ENCODE measurements around the gene KIAA0586. TPM values are rescaled to one million over a fixed set of nuclear protein-coding genes. Genes with fewer than 3 reads are reported as not detected.

Gene KIAA0586
- total and polyA plus RNA-seq, 7 donors = 2.5 to 14.2 (median 6.2) TPM

- peaks cover 0 to 92% of the 10 kb centered on the region in 2 donors for H3K36me3 ChIP-seq (ENCODE audit: insufficient read depth in 1 of 2, low read depth in 1 of 2)
These were observed 35.6 kb downstream of the KIAA0586 start for GRCh38 chr14:58463147-58463546.

GRCh38 chr14:58464652-58465051 lies 37.1 kb downstream of the KIAA0586 start:
- no peaks in the 10 kb centered on the region for H3K27me3 ChIP-seq (ENCODE audit: insufficient read depth in 3 of 3, low read length in 2 of 3)
- WGBS, 3 donors = 96% methylated on average over 8 of the region's 8 CpGs
- TF ChIP-seq CTCF (IDR thresholded peaks at IDR 0.05) = no peak
- H3K36me3 ChIP-seq (ENCODE audit: insufficient read depth in 1 of 2, low read depth in 1 of 2) = peaks cover 2 to 90% of the 10 kb centered on the region in 2 donors
- no peaks in the 10 kb centered on the region for H3K4me1 ChIP-seq
- H3K4me3 ChIP-seq = no peak overlapping the region
- DNase-seq (no peak), ATAC-seq (no peak)
- H3K27ac ChIP-seq = no peak overlapping the region
- intact Hi-C loops (cut with DNase I) = no loop called here
- H3K9me3 ChIP-seq = no peaks in the 10 kb centered on the region

More at GRCh38 chr14:58463147-58463546, 35.6 kb downstream of the KIAA0586 start:
- DNase-seq (no peak), ATAC-seq (no peak)
- intact Hi-C loops (cut with DNase I) = no loop called here
- H3K4me1 ChIP-seq = no peaks in the 10 kb centered on the region
- WGBS, 3 donors = 92 to 97% (median 97%) methylated on average over 2 of the region's 2 CpGs
- H3K27ac ChIP-seq = no peak overlapping the region
- H3K27me3 ChIP-seq (ENCODE audit: insufficient read depth in 3 of 3, low read length in 2 of 3) = no peaks in the 10 kb centered on the region
- no peak for TF ChIP-seq CTCF (IDR thresholded peaks at IDR 0.05)
- no peak overlapping the region for H3K4me3 ChIP-seq
- no peaks in the 10 kb centered on the region for H3K9me3 ChIP-seq

- ATAC-seq (no peak), DNase-seq (no peak)
- intact Hi-C loops (cut with DNase I) = no loop called here
- 89 to 93% (median 90%) methylated on average over 2 of the region's 2 CpGs for WGBS, 3 donors
- TF ChIP-seq CTCF (IDR thresholded peaks at IDR 0.05) = no peak
- Histone ChIP-seq H3K27ac (no peak overlapping the region), H3K27me3 (ENCODE audit: insufficient read depth in 3 of 3, low read length in 2 of 3) (no peaks in the 10 kb centered on the region), H3K9me3 (no peaks in the 10 kb centered on the region), H3K4me3 (no peak overlapping the region), H3K4me1 (no peaks in the 10 kb centered on the region), H3K36me3 (ENCODE audit: insufficient read depth in 1 of 2, low read depth in 1 of 2) (peaks cover 2 to 86% of the 10 kb centered on the region in 2 donors)
These were observed 37.9 kb downstream of the KIAA0586 start for GRCh38 chr14:58465421-58465820.

- WGBS, 3 donors = 88 to 100% (median 96%) methylated on average over 1 of the region's 1 CpG
- H3K27me3 ChIP-seq (ENCODE audit: insufficient read depth in 3 of 3, low read length in 2 of 3) = no peaks in the 10 kb centered on the region
- H3K4me3 ChIP-seq = no peak overlapping the region
- H3K9me3 ChIP-seq = no peaks in the 10 kb centered on the region
- no peaks in the 10 kb centered on the region for H3K4me1 ChIP-seq
- no peak for TF ChIP-seq CTCF (IDR thresholded peaks at IDR 0.05)
- H3K36me3 ChIP-seq (ENCODE audit: insufficient read depth in 1 of 2, low read depth in 1 of 2) = peaks cover 2 to 86% of the 10 kb centered on the region in 2 donors
- DNase-seq (no peak), ATAC-seq (no peak)
- intact Hi-C loops (cut with DNase I) = no loop called here
- no peak overlapping the region for H3K27ac ChIP-seq
These were observed 38.9 kb downstream of the KIAA0586 start for GRCh38 chr14:58466459-58466858.

- WGBS, 3 donors = 93 to 97% (median 96%) methylated on average over 2 of the region's 2 CpGs
- ATAC-seq (no peak), DNase-seq (no peak)
- Histone ChIP-seq H3K27me3 (ENCODE audit: insufficient read depth in 3 of 3, low read length in 2 of 3) (no peaks in the 10 kb centered on the region), H3K27ac (no peak overlapping the region), H3K36me3 (ENCODE audit: insufficient read depth in 1 of 2, low read depth in 1 of 2) (peaks cover 2 to 86% of the 10 kb centered on the region in 2 donors), H3K9me3 (no peaks in the 10 kb centered on the region), H3K4me3 (no peak overlapping the region), H3K4me1 (no peaks in the 10 kb centered on the region)
- TF ChIP-seq CTCF (IDR thresholded peaks at IDR 0.05) = no peak
- intact Hi-C loops (cut with DNase I) = no loop called here
These were observed 40.1 kb downstream of the KIAA0586 start for GRCh38 chr14:58467575-58467974.

All from psoas muscle (tissue), 8 donors.